GM21528 (cell line): Measurements from ENCODE around the gene TENM4.
A peak's percentile ranks its signal among the peaks of the same experiment; 100 is the strongest.
"Not testable (repeated sequence)": the region's sequence is repeated elsewhere in the genome, so short reads cannot be mapped to it uniquely, and the experiment has no call there.

Experiments
- ATAC-seq: cut with Tn5 transposase; IDR thresholded peaks from one replicate; pipeline ENCODE4 v1.9.1; 2021; ENCODE audit warnings: mild to moderate bottlenecking, moderate library complexity; ENCODE audit not compliant: unreplicated experiment, low FRiP score

Gene TENM4

DNA sequence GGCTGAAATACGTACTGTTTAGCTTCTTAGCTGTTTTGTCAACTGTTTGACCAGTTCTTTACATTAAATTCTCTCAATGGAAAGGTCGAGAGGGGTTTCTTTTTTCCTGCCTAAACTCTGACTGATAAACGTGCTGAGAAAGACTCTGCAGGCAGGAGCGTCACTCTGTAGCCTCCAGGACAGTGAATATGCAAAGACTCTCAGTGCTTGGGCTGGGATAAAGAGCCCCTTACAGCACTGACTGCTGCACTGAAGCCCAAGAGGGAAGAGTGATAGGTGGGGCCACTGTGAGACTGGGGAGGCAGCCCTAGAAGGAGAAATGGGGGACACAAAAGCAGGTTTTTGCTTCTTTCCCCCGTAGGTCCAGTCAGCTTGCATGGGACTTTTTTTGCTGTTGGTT is 213.5 kb downstream of the TENM4 start:
- no peak for ATAC-seq

DNA sequence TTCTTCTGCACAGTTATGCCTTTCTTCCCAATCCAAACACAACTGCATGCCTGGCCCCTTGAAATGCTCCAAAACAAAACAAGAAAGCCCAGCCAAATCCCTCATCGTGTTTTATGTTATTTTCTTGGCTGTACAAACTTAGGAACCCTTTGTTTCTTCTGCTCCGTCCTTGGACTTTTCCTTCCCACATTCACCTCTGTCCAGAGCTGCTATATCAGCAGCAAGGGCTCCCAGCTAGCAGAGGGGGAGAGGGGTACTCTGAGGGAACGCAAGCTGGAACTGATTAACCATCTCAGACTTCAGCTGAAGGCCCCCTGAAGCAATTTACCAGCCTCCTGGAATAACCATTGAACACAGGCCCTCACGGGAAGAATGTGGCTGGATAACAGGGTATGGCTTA is 214.7 kb downstream of the TENM4 start:
- ATAC-seq, result no peak

GRCh38 chr11:79222163-79222562 is 218.7 kb downstream of the TENM4 start:
- not testable (repeated sequence) for ATAC-seq

GRCh38 chr11:79221444-79222130 is 219.2 kb downstream of the TENM4 start:
- no peak for ATAC-seq

GRCh38 chr11:79220171-79220570 is 220.7 kb downstream of the TENM4 start:
- no peak for ATAC-seq

DNA sequence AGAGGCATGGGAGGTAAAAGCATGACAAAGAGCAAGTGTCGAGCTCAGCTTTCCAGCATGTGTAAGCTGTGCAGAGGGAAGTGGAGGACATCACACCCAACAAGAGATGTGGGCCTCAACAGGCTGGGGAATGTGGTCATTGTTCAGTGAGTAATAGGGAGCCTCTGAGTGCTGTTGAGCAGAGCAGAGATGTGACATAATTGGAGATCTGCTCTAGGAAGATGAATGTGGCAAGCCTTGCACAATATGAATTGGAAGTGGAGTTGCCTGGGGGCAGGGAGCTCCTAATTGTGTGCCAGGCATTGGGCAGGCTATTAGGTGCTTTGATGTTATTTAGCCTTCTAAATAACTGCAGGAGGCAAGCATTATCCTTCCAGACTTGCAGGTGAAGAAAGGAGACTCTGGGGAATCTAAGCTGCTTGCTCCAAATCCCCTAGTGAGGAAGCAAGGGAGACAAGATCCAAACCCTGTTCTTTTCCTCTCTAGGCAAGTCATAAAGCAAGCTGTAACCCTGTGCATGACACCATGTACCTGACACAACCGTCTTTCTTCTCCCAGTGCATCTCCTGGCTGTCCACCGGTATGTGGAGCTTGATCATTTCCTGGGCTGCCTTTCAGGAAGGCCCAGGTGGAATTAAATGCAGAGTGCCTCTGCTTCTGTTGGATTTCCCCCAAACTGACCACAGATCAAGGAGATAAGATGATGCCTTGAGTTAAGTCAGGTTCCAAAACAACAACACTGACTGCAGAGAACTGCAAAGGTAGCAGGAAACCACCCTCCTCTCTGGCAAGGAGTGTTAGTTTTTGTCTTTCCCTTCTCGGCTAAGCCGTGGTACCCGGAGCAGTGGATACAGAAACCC is 221.4 kb downstream of the TENM4 start:
- ATAC-seq, result no peak

- ATAC-seq, result no peak
Measured at GRCh38 chr11:79212741-79213190, 228.1 kb downstream of the TENM4 start.

DNA sequence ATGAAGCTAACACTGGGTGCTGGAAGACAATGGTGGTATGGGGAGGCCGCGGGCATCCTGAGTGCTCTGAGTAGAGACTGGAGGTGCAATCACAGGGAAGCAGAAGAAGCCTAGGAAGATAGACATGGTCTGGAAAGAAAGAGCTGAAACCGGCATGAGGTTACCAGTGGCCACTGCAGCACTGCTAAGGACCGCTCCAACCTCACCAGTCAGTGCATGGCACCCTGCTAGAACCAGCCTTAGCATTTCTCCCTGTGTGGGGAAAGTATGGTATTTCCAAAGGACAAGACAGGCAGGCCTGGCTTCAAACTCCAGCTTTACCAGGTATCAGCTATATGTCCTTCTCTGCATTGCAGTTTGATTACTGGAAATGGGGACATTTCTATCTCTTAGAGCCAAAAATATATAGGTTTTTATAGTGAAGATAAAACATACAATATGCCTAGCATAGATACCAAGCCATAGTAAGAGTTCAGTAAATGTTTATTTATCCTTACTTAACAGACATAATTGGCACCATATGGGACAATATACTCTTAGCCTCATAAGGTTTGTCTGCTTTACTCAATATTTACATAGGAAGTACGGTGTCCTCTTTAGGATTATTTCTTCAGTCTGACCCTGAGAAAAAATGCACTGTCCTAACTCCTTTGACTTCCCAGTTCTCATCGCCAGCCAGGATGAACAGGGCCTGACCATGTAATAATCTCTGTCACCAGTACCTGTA is 231.1 kb downstream of the TENM4 start:
- ATAC-seq, result no peak

DNA sequence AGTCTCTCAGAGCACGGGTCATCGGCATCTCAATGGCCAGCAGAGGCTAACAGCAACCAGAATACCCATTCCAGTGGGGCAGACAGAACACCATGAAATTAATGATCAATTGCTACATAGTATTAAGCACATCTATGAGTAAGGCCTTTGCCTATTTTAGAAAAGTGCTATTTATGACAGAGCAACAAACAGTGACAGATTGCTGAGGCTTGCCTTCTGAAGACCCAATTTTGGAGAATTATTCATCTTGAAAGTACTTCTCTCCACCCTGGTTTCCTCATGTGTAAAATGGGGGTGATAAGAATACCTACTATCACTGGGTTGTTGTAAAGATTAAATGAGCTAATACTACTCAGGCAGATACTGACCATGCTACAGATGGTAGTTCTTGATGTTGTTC is 232.7 kb downstream of the TENM4 start:
- ATAC-seq, result peak; percentile 62

- ATAC-seq, result no peak
Measured at GRCh38 chr11:79206951-79207350, 233.9 kb downstream of the TENM4 start.

GRCh38 chr11:79205786-79206185 is 235.0 kb downstream of the TENM4 start:
- ATAC-seq, result no peak

- no peak for ATAC-seq
Measured at GRCh38 chr11:79201677-79202347, 239.0 kb downstream of the TENM4 start.

- no peak for ATAC-seq
Measured at GRCh38 chr11:79200398-79201070, 240.3 kb downstream of the TENM4 start.

GRCh38 chr11:79199729-79200354 is 241.0 kb downstream of the TENM4 start:
- no peak for ATAC-seq

DNA sequence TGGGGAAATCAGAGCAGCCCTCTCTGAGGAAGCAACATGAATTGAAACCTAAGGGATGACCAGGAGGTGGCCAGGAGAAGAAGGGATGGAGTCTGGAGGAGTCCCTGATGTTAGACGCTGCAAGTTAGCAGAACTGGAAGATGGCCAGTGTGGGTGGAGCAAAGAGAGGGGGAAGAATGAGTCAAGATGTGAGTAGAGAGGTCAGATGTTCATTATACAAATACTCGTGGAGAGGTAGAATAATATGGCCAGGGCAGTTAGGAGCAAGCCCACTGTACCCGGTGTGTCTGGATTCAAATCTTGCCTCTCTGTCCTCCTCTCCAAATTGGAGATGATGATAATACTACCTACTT is 242.0 kb downstream of the TENM4 start:
- no peak for ATAC-seq

DNA sequence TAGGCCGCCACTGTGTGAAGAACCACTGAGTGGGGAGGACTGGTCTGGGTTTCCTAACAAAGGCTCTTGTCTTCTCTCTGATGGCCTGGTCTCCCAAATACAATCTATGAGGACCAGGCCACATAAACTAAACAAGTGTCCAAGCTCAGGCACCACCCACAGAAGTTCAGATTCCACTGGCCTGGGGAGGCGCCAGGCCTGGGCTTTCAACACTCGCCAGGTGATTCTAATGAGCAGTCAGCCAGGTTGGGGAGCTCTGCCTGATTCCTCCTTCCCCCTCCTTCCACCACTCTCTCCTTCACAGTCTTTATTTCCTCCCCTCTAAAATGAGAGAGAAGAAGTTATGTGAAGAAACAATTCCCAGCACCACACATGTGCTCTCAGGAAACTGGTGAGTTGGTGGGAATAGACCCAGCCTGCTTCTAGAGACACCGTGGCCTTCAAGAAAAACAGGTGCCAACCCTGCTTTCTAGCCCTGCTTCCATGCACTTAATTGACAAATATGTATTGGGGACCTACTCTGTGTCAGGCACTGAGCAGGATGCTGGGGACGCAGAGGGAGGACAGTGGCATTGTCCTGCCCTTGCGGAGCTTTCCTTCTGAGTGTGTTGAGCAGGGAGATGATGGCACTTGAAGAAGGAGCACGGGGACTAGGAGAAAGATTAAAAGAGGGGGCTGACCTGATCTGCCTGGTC is 242.5 kb downstream of the TENM4 start:
- no peak for ATAC-seq

GRCh38 chr11:79196950-79197349 is 243.9 kb downstream of the TENM4 start:
- ATAC-seq, result no peak

DNA sequence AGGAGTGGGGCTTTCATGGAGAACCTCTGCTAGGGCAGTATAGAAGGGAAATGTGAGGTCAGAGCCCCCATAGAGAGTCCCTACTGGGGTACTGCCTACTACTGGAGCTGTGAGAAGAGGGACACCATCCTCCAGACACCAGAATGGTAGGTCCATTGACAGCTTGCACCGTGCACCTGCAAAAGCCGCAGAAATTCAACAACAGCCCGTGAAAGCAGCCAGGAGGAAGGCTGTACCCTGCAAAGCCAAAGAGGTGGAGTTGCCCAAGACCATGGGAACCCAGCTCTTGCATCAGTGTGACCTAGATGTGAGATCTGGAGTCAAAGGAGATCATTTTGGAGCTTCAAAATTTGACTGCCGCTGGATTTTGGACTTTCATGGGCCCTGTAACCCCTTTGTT is 245.6 kb downstream of the TENM4 start:
- ATAC-seq, result no peak

GRCh38 chr11:79193663-79194310 is 247.0 kb downstream of the TENM4 start:
- no peak for ATAC-seq
